ENCODE measurements around the gene TP53. TPM values are rescaled to one million over a fixed set of nuclear protein-coding genes. Genes with fewer than 3 reads are reported as not detected.
A peak's percentile ranks its signal among the peaks of the same experiment; 100 is the strongest.

Gene TP53
- total and polyA plus RNA-seq, 7 experiments from 2014 or later, result 30.9 to 226 (median 59.1) TPM

GRCh38 chr17:7713782-7714181, 26.5 kb upstream of the TP53 start:
- Histone ChIP-seq H3K4me3 (ENCODE audit: low read length) (no peak overlapping the region), H3K27ac (ENCODE audit: low read depth, low read length) (no peak overlapping the region), H3K9me3 (ENCODE audit: control insufficient read depth in 2 of 3, low read length in 3 of 3) (no peaks in the 10 kb centered on the region), H3K36me3 (ENCODE audit: control insufficient read depth in 2 of 3, insufficient read depth in 3 of 3, low read length in 3 of 3) (no peaks in the 10 kb centered on the region), H3K27me3 (ENCODE audit: control insufficient read depth in 2 of 2, insufficient read depth in 2 of 2, low read length in 2 of 2) (peaks cover 6 to 16% of the 10 kb centered on the region in 2 donors), H3K4me1 (ENCODE audit: control insufficient read depth in 2 of 2, insufficient read depth in 2 of 2, low read length in 2 of 2) (peaks cover 4 to 17% of the 10 kb centered on the region in 2 donors)
- ChIA-PET CTCF (interaction anchor here (0.6 kb wide), 3 partner anchors 26 to 532 kb away, joined by 3 to 4 read pairs (median 3); partner anchors contain the start of gene TP53), POLR2A (interaction anchor here (0.6 kb wide), 1 partner anchor 35 kb away, joined by 3 read pairs; no protein-coding TSS in a partner anchor)
- no peak overlapping the region for H3K27ac Mint-ChIP-seq
- H3K4me1 Mint-ChIP-seq, result peaks cover 15 to 40% (median 28%) of the 10 kb centered on the region in 7 donors
- peaks cover 53 to 66% (median 56%) of the 10 kb centered on the region in 5 donors for H3K27me3 Mint-ChIP-seq
- ATAC-seq (no peak), DNase-seq (no peak)
- H3K4me3 Mint-ChIP-seq, result no peak overlapping the region
- H3K9me3 Mint-ChIP-seq, result peaks cover 0 to 3% (median 0%) of the 10 kb centered on the region in 11 donors
- intact Hi-C loops (cut with micrococcal nuclease), result no loop called here
- peaks cover 0 to 4% (median 0%) of the 10 kb centered on the region in 5 donors for H3K36me3 Mint-ChIP-seq

DNA sequence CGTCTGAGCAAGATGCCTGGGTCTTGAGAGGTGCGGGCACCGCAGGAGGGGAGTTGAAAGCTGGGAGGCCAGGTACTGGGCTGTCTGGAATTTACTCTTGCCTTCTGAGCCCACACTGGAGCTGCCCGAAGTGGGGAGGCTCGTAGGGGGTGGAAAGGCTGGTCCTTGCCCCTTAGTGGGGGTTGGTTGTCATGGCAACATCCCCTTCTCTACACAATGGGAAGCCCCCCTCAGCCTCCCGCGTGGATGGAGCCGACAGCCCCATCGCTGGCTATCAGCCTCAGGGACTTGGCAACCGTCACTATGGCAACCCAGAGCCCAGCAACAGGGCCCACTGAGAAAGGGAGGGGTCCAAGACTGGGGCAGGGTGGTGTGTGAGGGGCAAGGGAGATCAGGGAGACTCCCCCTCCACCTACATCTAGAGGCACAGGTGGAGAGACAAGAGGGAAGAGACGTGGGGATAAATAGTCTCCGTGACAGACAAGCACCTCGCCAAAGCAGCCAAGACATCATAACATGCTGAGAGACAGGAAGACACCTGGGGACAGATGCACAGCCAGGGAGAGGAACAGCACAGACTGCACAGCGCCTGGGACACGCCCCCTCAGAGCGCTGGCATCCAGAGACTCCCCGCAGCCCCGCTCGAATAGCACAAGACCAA, 25.0 kb upstream of the TP53 start:
- ATAC-seq, result peak; percentile 38
- H3K27me3 Mint-ChIP-seq, result peaks cover 44 to 60% (median 57%) of the 10 kb centered on the region in 5 donors

GRCh38 chr17:7711051-7711755, 23.9 kb upstream of the TP53 start:
- Histone ChIP-seq H3K4me3 (ENCODE audit: low read length) (no peak overlapping the region), H3K27ac (ENCODE audit: low read depth, low read length) (no peak overlapping the region), H3K4me1 (ENCODE audit: control insufficient read depth in 2 of 2, insufficient read depth in 2 of 2, low read length in 2 of 2) (peaks cover 0 to 7% of the 10 kb centered on the region in 2 donors), H3K27me3 (ENCODE audit: control insufficient read depth in 2 of 2, insufficient read depth in 2 of 2, low read length in 2 of 2) (peaks cover 2 to 11% of the 10 kb centered on the region in 2 donors), H3K36me3 (ENCODE audit: control insufficient read depth in 2 of 3, insufficient read depth in 3 of 3, low read length in 3 of 3) (no peaks in the 10 kb centered on the region), H3K9me3 (ENCODE audit: control insufficient read depth in 2 of 3, low read length in 3 of 3) (no peaks in the 10 kb centered on the region)
- ATAC-seq (no peak), DNase-seq (no peak)
- peaks cover 0 to 4% (median 0%) of the 10 kb centered on the region in 5 donors for H3K36me3 Mint-ChIP-seq
- no peak overlapping the region for H3K27ac Mint-ChIP-seq
- intact Hi-C loops (cut with micrococcal nuclease), result no loop called here
- ChIA-PET CTCF (no interaction called here), POLR2A (no interaction called here)
- peaks cover 0 to 3% (median 0%) of the 10 kb centered on the region in 11 donors for H3K9me3 Mint-ChIP-seq
- peaks cover 11 to 25% (median 16%) of the 10 kb centered on the region in 7 donors for H3K4me1 Mint-ChIP-seq
- peaks cover 47 to 67% (median 60%) of the 10 kb centered on the region in 5 donors for H3K27me3 Mint-ChIP-seq
- H3K4me3 Mint-ChIP-seq, result no peak overlapping the region

More for the DNA sequence above, 25.0 kb upstream of the TP53 start:
- H3K4me3 ChIP-seq (ENCODE audit: low read length), result no peak overlapping the region
- no peak overlapping the region for H3K27ac Mint-ChIP-seq
- no peak for DNase-seq
- peak overlapping the region in 1 of 10 donors; percentile 27 for H3K4me3 Mint-ChIP-seq
- no peak overlapping the region for H3K27ac ChIP-seq (ENCODE audit: low read depth, low read length)
- CTCF ChIA-PET, result no interaction called here
- intact Hi-C loops (cut with micrococcal nuclease), result no loop called here
- H3K36me3 ChIP-seq (ENCODE audit: control insufficient read depth in 2 of 3, insufficient read depth in 3 of 3, low read length in 3 of 3), result no peaks in the 10 kb centered on the region
- H3K4me1 ChIP-seq (ENCODE audit: control insufficient read depth in 2 of 2, insufficient read depth in 2 of 2, low read length in 2 of 2), result peaks cover 0 to 7% of the 10 kb centered on the region in 2 donors
- H3K4me1 Mint-ChIP-seq, result peaks cover 10 to 26% (median 21%) of the 10 kb centered on the region in 7 donors
- H3K27me3 ChIP-seq (ENCODE audit: control insufficient read depth in 2 of 2, insufficient read depth in 2 of 2, low read length in 2 of 2), result peaks cover 6 to 16% of the 10 kb centered on the region in 2 donors
- no peaks in the 10 kb centered on the region for H3K9me3 ChIP-seq (ENCODE audit: control insufficient read depth in 2 of 3, low read length in 3 of 3)
- POLR2A ChIA-PET, result no interaction called here
- H3K9me3 Mint-ChIP-seq, result peaks cover 0 to 3% (median 0%) of the 10 kb centered on the region in 11 donors
- peaks cover 0 to 4% (median 0%) of the 10 kb centered on the region in 5 donors for H3K36me3 Mint-ChIP-seq

- peaks cover 2 to 10% of the 10 kb centered on the region in 2 donors for H3K27me3 ChIP-seq (ENCODE audit: control insufficient read depth in 2 of 2, insufficient read depth in 2 of 2, low read length in 2 of 2)
- no peak overlapping the region for H3K27ac Mint-ChIP-seq
Observed at GRCh38 chr17:7710301-7710700, 23.0 kb upstream of the TP53 start.

GRCh38 chr17:7709031-7709430, 21.7 kb upstream of the TP53 start:
- Histone ChIP-seq H3K36me3 (ENCODE audit: control insufficient read depth in 2 of 3, insufficient read depth in 3 of 3, low read length in 3 of 3) (no peaks in the 10 kb centered on the region), H3K9me3 (ENCODE audit: control insufficient read depth in 2 of 3, low read length in 3 of 3) (no peaks in the 10 kb centered on the region), H3K27me3 (ENCODE audit: control insufficient read depth in 2 of 2, insufficient read depth in 2 of 2, low read length in 2 of 2) (peaks cover 0 to 16% of the 10 kb centered on the region in 2 donors), H3K27ac (ENCODE audit: low read depth, low read length) (no peak overlapping the region), H3K4me1 (ENCODE audit: control insufficient read depth in 2 of 2, insufficient read depth in 2 of 2, low read length in 2 of 2) (peaks cover 0 to 13% of the 10 kb centered on the region in 2 donors), H3K4me3 (ENCODE audit: low read length) (no peak overlapping the region)
- no peak overlapping the region for H3K4me3 Mint-ChIP-seq
- ATAC-seq (no peak), DNase-seq (no peak)
- peaks cover 49 to 65% (median 58%) of the 10 kb centered on the region in 5 donors for H3K27me3 Mint-ChIP-seq
- intact Hi-C loops (cut with micrococcal nuclease), result no loop called here
- ChIA-PET CTCF (no interaction called here), POLR2A (no interaction called here)
- H3K4me1 Mint-ChIP-seq, result peaks cover 21 to 36% (median 26%) of the 10 kb centered on the region in 7 donors
- peaks cover 0 to 4% (median 0%) of the 10 kb centered on the region in 5 donors for H3K36me3 Mint-ChIP-seq
- H3K9me3 Mint-ChIP-seq, result peaks cover 0 to 3% (median 0%) of the 10 kb centered on the region in 11 donors
- no peak overlapping the region for H3K27ac Mint-ChIP-seq

More at GRCh38 chr17:7710301-7710700, 23.0 kb upstream of the TP53 start:
- no peak overlapping the region for H3K27ac ChIP-seq (ENCODE audit: low read depth, low read length)
- DNase-seq, result no peak
- no peaks in the 10 kb centered on the region for H3K36me3 ChIP-seq (ENCODE audit: control insufficient read depth in 2 of 3, insufficient read depth in 3 of 3, low read length in 3 of 3)
- intact Hi-C loops (cut with micrococcal nuclease), result no loop called here
- POLR2A ChIA-PET, result no interaction called here
- H3K4me1 ChIP-seq (ENCODE audit: control insufficient read depth in 2 of 2, insufficient read depth in 2 of 2, low read length in 2 of 2), result peaks cover 0 to 7% of the 10 kb centered on the region in 2 donors
- Mint-ChIP-seq H3K36me3 (peaks cover 0 to 4% (median 0%) of the 10 kb centered on the region in 5 donors), H3K9me3 (peaks cover 0 to 3% (median 0%) of the 10 kb centered on the region in 11 donors), H3K4me1 (peaks cover 16 to 29% (median 21%) of the 10 kb centered on the region in 7 donors), H3K4me3 (no peak overlapping the region), H3K27me3 (peaks cover 45 to 66% (median 59%) of the 10 kb centered on the region in 5 donors)
- CTCF ChIA-PET, result no interaction called here
- H3K4me3 ChIP-seq (ENCODE audit: low read length), result no peak overlapping the region
- no peaks in the 10 kb centered on the region for H3K9me3 ChIP-seq (ENCODE audit: control insufficient read depth in 2 of 3, low read length in 3 of 3)
- no peak for ATAC-seq

GRCh38 chr17:7707858-7708750, 20.8 kb upstream of the TP53 start:
- H3K4me1 ChIP-seq (ENCODE audit: control insufficient read depth in 2 of 2, insufficient read depth in 2 of 2, low read length in 2 of 2), result peaks cover 0 to 13% of the 10 kb centered on the region in 2 donors
- H3K27me3 Mint-ChIP-seq, result peaks cover 49 to 68% (median 59%) of the 10 kb centered on the region in 5 donors
- ATAC-seq, result no peak
- DNase-seq, result no peak
- H3K27ac Mint-ChIP-seq, result no peak overlapping the region
- peaks cover 0 to 3% (median 0%) of the 10 kb centered on the region in 11 donors for H3K9me3 Mint-ChIP-seq
- no peaks in the 10 kb centered on the region for H3K9me3 ChIP-seq (ENCODE audit: control insufficient read depth in 2 of 3, low read length in 3 of 3)
- peaks cover 0 to 6% (median 3%) of the 10 kb centered on the region in 5 donors for H3K36me3 Mint-ChIP-seq
- no peaks in the 10 kb centered on the region for H3K36me3 ChIP-seq (ENCODE audit: control insufficient read depth in 2 of 3, insufficient read depth in 3 of 3, low read length in 3 of 3)
- ChIA-PET POLR2A (no interaction called here), CTCF (no interaction called here)
- H3K4me1 Mint-ChIP-seq, result peaks cover 15 to 36% (median 29%) of the 10 kb centered on the region in 7 donors
- peaks cover 0 to 18% of the 10 kb centered on the region in 2 donors for H3K27me3 ChIP-seq (ENCODE audit: control insufficient read depth in 2 of 2, insufficient read depth in 2 of 2, low read length in 2 of 2)
- H3K4me3 Mint-ChIP-seq, result no peak overlapping the region
- no peak overlapping the region for H3K27ac ChIP-seq (ENCODE audit: low read depth, low read length)
- intact Hi-C loops (cut with micrococcal nuclease), result no loop called here
- H3K4me3 ChIP-seq (ENCODE audit: low read length), result no peak overlapping the region
